ENCODE data around the gene AUTS2.

GRCh38 chr7:70177166-70177565 lies 578.9 kb downstream of the AUTS2 start:
- no peak for TF ChIP-seq CTCF (IDR thresholded peaks at IDR 0.05)
- no peak for TF ChIP-seq POLR2A (IDR thresholded peaks at IDR 0.05)
